Esophagus squamous epithelium (tissue), 5 donors: Measurements from ENCODE around the gene CEP112. TPM values are rescaled to one million over a fixed set of nuclear protein-coding genes. Genes with fewer than 3 reads are reported as not detected.
A peak's percentile ranks its signal among the peaks of the same experiment; 100 is the strongest.

ENCODE experiments used
- DNase-seq: peaks from one replicate; lab custom pipeline; 2025; lab: John Stamatoyannopoulos, UW
- H3K27ac ChIP-seq, 4 donors: fragments of 200-600 bp; sonication (generic); one replicate each; pipeline ENCODE4 v1.5.1; 2016 to 2019; ENCODE audit warnings: mild to moderate bottlenecking in 1 of 4
- H3K27me3 ChIP-seq, 4 donors: fragments of 200-600 bp; sonication (generic); 1 replicate in 3 of 4; 2 replicates in 1 of 4; pipeline versions ENCODE4 v1.5.1 to v1.6.0; 2017 to 2021; ENCODE audit warnings: antibody characterized with exemption in 1 of 4
- H3K36me3 ChIP-seq, 3 donors: fragments of 200-600 bp; sonication (generic); one replicate each; pipeline ENCODE4 v1.5.1; 2016 to 2019
- H3K4me1 ChIP-seq, 3 donors: fragments of 200-600 bp; sonication (generic); one replicate each; pipeline ENCODE4 v1.5.1; 2017 to 2019
- H3K4me3 ChIP-seq, 4 donors: fragments of 200-600 bp; sonication (generic); 1 replicate in 3 of 4; 2 replicates in 1 of 4; pipeline ENCODE4 v1.5.1; 2016 to 2019; ENCODE audit warnings: mild to moderate bottlenecking in 2 of 4, moderate library complexity in 1 of 4
- H3K9me3 ChIP-seq, 3 donors: fragments of 200-600 bp; sonication (generic); one replicate each; pipeline ENCODE4 v1.5.1; 2016 to 2019
- POLR2A ChIP-seq, 4 donors: fragments of 450-650 bp; IDR thresholded peaks; one replicate each; pipeline ENCODE4 v1.6.1; 2017; ENCODE audit warnings: antibody characterized with exemption in 4 of 4, mild to moderate bottlenecking in 4 of 4, moderate library complexity in 3 of 4
- WGBS, 2 donors: methylation state at CpG; one replicate each; pipeline ENCODE4 v1.1.5; 2018; 5-methylcytosine and 5-hydroxymethylcytosine counted together
- intact Hi-C: fragments of 100-400 bp; cut with DNase I; formaldehyde crosslinking; loops from one replicate; pipeline ENCODE4 v1.15.0; 2022
- total RNA-seq, 4 donors: library from RNA; depleted of rRNA; stranded (reverse); fragments of >200 nt; gene quantifications; one replicate each; pipeline ENCODE4 v1.1.0, GENCODE V29; 2016
- TF ChIP-seq, protein P1 (sequence below), 6 experiments: fragments of 450-650 bp in 4 of 6; fragments of 200-600 bp in 2 of 6; sonication (generic) in 2 of 6; IDR thresholded peaks; one replicate each; pipeline ENCODE4 v1.5.1; 2016 to 2019; ENCODE audit warnings: antibody characterized with exemption in 6 of 6, mild to moderate bottlenecking in 4 of 6, moderate library complexity in 4 of 6
- donor health status: DM: yes; HTN: yes; CAD: no.

Gene CEP112
- total RNA-seq, 4 donors from 2014 or later = 2.5 to 10.9 (median 6.4) TPM

DNA sequence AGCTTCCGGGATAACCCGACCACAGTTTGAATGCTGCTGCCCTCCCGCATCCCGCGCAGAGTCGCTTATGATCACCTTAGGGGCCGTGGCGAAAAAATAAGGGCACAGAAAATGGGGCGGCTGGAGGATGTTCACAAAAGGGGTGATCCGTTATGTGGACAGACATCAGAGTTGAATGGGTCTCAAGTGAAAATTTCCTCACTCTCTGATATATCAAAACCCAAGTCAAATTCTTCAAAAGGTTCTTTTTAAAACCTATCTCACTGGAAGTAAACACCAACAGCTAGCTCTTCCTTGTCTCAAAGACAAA is 400 bp upstream of the CEP112 start:
- DNase-seq = no peak
- Histone ChIP-seq H3K36me3 (no peaks in the 10 kb centered on the region), H3K27me3 (no peaks in the 10 kb centered on the region), H3K27ac (peak overlapping the region in 3 of 4 donors; percentile 75 to 80 (median 79)), H3K4me3 (peak overlapping the region; percentile 53 to 80 (median 68)), H3K4me1 (peaks cover 5 to 30% (median 12%) of the 10 kb centered on the region in 3 donors), H3K9me3 (no peaks in the 10 kb centered on the region)
- no peak for TF ChIP-seq POLR2A (IDR thresholded peaks at IDR 0.05)
- TF ChIP-seq, protein P1, sequence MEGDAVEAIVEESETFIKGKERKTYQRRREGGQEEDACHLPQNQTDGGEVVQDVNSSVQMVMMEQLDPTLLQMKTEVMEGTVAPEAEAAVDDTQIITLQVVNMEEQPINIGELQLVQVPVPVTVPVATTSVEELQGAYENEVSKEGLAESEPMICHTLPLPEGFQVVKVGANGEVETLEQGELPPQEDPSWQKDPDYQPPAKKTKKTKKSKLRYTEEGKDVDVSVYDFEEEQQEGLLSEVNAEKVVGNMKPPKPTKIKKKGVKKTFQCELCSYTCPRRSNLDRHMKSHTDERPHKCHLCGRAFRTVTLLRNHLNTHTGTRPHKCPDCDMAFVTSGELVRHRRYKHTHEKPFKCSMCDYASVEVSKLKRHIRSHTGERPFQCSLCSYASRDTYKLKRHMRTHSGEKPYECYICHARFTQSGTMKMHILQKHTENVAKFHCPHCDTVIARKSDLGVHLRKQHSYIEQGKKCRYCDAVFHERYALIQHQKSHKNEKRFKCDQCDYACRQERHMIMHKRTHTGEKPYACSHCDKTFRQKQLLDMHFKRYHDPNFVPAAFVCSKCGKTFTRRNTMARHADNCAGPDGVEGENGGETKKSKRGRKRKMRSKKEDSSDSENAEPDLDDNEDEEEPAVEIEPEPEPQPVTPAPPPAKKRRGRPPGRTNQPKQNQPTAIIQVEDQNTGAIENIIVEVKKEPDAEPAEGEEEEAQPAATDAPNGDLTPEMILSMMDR (IDR thresholded peaks at IDR 0.05) = no peak
- intact Hi-C loops = no loop called here
- WGBS, 2 donors = 3 to 6% methylated on average over 2 to 4 of the region's 10 CpGs

DNA sequence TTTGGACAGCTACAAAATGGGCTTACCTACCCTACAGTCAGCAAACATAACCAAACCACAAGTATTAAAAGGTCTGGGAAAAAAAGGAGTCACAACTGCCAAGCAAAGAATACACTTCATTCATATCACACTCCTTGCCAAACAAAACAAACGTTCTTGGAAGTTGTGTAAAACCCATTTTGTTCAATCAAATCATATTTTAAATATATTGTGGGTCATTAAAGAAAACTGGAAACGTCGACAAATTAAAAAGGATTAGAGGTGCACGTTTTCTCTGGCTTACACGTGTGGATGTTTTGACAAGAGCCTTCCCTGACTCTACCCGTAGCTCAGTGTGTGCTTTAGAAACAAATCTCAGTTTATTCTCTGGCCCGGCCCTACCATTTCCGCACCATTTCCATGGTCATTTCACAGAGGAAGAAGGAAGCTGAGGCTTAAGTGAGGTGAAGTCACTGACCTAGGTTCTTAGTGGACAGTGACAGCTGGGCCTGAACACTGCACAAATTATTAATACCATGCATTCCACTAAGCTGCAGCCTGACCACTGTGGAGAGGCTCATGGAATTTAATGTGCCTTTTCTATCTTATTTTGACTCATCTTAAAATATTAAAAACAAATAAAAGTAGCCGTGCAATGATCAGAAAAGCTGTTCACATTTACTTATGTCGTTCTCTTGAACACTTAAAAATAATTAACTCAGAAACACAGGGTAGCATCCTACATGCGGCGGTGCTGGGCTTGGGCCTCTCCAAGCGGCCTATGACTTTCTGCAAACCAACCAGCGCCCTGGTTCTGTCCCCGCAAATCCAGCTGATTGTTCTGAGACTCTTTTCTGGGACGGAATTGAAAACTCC is 968 bp downstream of the CEP112 start:
- TF ChIP-seq, protein P1 (IDR thresholded peaks at IDR 0.05) = no peak
- no peak for TF ChIP-seq POLR2A (IDR thresholded peaks at IDR 0.05)
- no peaks in the 10 kb centered on the region for H3K9me3 ChIP-seq
- H3K27ac ChIP-seq = peak overlapping the region; percentile 71 to 80 (median 77)
- H3K4me3 ChIP-seq = peak overlapping the region; percentile 53 to 80 (median 68)
- peaks cover 5 to 30% (median 12%) of the 10 kb centered on the region in 3 donors for H3K4me1 ChIP-seq
- no peak for DNase-seq
- WGBS, 2 donors = 16 to 24% methylated on average over 14 to 16 of the region's 16 CpGs
- intact Hi-C loops = no loop called here
- no peaks in the 10 kb centered on the region for H3K27me3 ChIP-seq
- no peaks in the 10 kb centered on the region for H3K36me3 ChIP-seq

DNA sequence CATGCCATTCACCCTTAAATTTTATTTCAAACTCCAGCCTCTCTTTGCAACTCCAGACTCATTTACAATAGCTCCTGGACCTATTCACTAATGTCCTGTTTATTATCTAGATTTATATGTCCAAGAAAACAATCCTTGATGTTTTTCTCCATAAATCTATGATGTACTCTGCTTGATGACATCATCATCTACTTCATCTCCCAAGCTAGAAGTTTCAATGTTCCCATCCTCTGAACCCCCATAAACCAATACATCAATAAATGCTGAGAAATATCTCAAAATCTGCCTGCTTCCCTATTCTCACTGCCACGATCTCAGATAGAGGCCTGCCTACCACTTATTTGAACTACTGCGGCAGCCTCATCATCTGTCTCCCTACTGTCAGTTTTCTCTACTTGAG is 4.2 kb downstream of the CEP112 start:
- H3K27me3 ChIP-seq = no peaks in the 10 kb centered on the region
- WGBS, 2 donors = 86 to 90% methylated on average over 2 of the region's 2 CpGs
- DNase-seq = no peak
- no peak overlapping the region for H3K4me3 ChIP-seq
- peaks cover 5 to 29% (median 12%) of the 10 kb centered on the region in 3 donors for H3K4me1 ChIP-seq
- TF ChIP-seq POLR2A (IDR thresholded peaks at IDR 0.05) = no peak
- TF ChIP-seq, protein P1 (IDR thresholded peaks at IDR 0.05) = no peak
- intact Hi-C loops = no loop called here
- no peak overlapping the region for H3K27ac ChIP-seq
- H3K9me3 ChIP-seq = no peaks in the 10 kb centered on the region
- peaks cover 0 to 1% (median 0%) of the 10 kb centered on the region in 3 donors for H3K36me3 ChIP-seq

DNA sequence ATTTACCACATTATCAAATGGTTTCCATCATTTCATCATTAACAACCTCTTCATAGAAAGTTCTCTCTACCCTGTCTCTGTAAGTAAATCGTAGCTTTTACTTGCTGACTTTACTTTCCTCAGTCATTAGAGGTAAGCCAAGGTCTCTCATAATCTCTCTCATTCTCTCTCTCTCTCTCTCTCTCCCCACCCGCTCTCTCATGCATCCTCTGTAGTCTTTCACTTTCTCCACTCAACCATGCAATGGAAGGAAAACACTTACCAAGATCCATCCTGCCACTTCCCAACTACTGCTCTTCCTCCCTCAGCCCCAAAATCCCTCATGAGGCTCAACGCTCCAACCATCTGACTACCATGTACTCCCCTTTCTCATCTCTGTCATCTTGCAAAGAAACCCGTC is 6.1 kb downstream of the CEP112 start:
- intact Hi-C loops = no loop called here
- no peak for TF ChIP-seq POLR2A (IDR thresholded peaks at IDR 0.05)
- TF ChIP-seq, protein P1 (IDR thresholded peaks at IDR 0.05) = no peak
- H3K27ac ChIP-seq = no peak overlapping the region
- 85 to 86% methylated on average over 4 of the region's 4 CpGs for WGBS, 2 donors
- no peak for DNase-seq
- no peaks in the 10 kb centered on the region for H3K27me3 ChIP-seq
- no peaks in the 10 kb centered on the region for H3K9me3 ChIP-seq
- H3K4me3 ChIP-seq = no peak overlapping the region
- peaks cover 0 to 17% (median 0%) of the 10 kb centered on the region in 3 donors for H3K36me3 ChIP-seq
- H3K4me1 ChIP-seq = peaks cover 4 to 14% (median 5%) of the 10 kb centered on the region in 3 donors

DNA sequence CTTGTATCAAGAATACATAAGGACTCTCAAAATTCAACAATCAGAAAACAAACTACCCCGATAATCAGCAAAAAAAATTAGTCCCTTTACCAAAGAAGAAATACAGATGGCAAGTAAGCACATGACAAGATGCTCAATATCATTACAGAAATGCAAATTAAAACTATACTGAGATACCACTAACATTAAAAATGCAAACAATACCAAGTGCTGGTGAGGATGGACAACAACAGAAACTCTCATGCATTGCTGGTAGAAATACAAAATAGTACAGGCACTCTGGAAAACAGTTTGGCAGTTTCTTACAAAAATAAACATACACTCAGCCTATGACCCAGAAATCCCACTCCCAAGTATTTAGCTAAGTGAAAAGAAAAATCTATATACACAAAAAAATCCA is 7.5 kb downstream of the CEP112 start:
- TF ChIP-seq POLR2A (IDR thresholded peaks at IDR 0.05) = no peak
- TF ChIP-seq, protein P1 (IDR thresholded peaks at IDR 0.05) = no peak
- intact Hi-C loops = no loop called here
- H3K27me3 ChIP-seq = no peaks in the 10 kb centered on the region
- H3K27ac ChIP-seq = no peak overlapping the region
- 87 to 96% methylated on average over 1 of the region's 1 CpG for WGBS, 2 donors
- no peaks in the 10 kb centered on the region for H3K4me1 ChIP-seq
- peaks cover 0 to 21% (median 0%) of the 10 kb centered on the region in 3 donors for H3K36me3 ChIP-seq
- no peak for DNase-seq
- H3K9me3 ChIP-seq = no peaks in the 10 kb centered on the region
- no peak overlapping the region for H3K4me3 ChIP-seq
